Measurements from ENCODE around the gene MATK. TPM values are rescaled to one million over a fixed set of nuclear protein-coding genes. Genes with fewer than 3 reads are reported as not detected.
A peak's percentile ranks its signal among the peaks of the same experiment; 100 is the strongest.

Gene MATK
- total RNA-seq, 2 experiments from 2014 or later: 39.9 to 44.0 TPM

- Mint-ChIP-seq H3K4me3 (peak overlapping the region; percentile 31), H3K4me1 (ENCODE audit: low read depth) (peaks cover 62% of the 10 kb centered on the region), H3K36me3 (ENCODE audit: low read depth) (peaks cover 4% of the 10 kb centered on the region), H3K27me3 (ENCODE audit: low read depth) (no peaks in the 10 kb centered on the region), H3K27ac (peak overlapping the region; percentile 98), H3K9me3 (ENCODE audit: insufficient read depth) (peaks cover 7% of the 10 kb centered on the region)
- ChIA-PET POLR2A (interaction anchor here (1.9 kb wide), 1 partner anchor 8 kb away, joined by 7 read pairs; no protein-coding TSS in a partner anchor), CTCF (interaction anchor here (1.1 to 2.7 kb wide), 3 partner anchors 8 to 51 kb away, joined by 3 to 26 read pairs (median 21); partner anchors contain the start of gene MRPL54)
- no peak for DNase-seq
- ATAC-seq: no peak
Measured at GRCh38 chr19:3813473-3814392, 27.6 kb upstream of the MATK start.

DNA sequence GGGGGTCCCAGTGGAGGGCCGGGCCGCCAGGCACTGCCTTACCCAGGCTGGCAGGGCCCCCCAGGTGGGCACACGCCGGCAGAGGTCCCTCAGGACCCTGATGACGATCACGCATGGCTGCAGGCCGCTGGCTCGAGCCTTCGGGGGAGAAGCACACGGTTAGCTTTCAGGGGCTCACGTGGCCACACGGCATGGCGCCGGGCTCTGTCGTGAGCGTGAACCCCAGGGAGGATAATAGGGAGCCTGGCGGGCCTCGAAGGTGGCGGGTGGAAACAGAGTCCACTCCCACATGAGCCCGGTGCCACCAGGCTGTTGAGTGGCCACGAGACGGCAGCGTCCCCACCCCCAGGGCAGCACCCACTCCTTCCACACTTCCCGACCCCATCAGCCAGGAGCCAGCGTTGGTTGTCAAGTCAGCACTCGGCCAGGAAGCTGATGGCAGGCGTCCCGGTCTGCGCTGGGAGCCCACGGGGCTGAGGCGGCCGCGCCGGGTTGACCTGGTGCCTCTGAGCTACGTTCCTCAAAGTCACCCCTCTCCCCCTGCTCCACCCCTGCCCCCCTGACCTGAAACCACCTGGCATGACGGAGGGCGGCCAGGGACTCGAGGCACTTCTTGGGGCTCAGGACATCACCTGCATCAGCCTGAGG lies 24.7 kb upstream of the MATK start:
- peaks cover 61% of the 10 kb centered on the region for H3K4me1 Mint-ChIP-seq (ENCODE audit: low read depth)
- ATAC-seq (no peak), DNase-seq (no peak)
- H3K9me3 Mint-ChIP-seq (ENCODE audit: insufficient read depth): peaks cover 7% of the 10 kb centered on the region
- no peak overlapping the region for H3K4me3 Mint-ChIP-seq
- ChIA-PET POLR2A (interaction anchor here (1.3 kb wide), 1 partner anchor 48 kb away, joined by 6 read pairs; the partner anchor contains the start of gene MRPL54), CTCF (no interaction called here)
- peak overlapping the region; percentile 43 for H3K27ac Mint-ChIP-seq
- H3K36me3 Mint-ChIP-seq (ENCODE audit: low read depth): peaks cover 4% of the 10 kb centered on the region
- no peaks in the 10 kb centered on the region for H3K27me3 Mint-ChIP-seq (ENCODE audit: low read depth)

DNA sequence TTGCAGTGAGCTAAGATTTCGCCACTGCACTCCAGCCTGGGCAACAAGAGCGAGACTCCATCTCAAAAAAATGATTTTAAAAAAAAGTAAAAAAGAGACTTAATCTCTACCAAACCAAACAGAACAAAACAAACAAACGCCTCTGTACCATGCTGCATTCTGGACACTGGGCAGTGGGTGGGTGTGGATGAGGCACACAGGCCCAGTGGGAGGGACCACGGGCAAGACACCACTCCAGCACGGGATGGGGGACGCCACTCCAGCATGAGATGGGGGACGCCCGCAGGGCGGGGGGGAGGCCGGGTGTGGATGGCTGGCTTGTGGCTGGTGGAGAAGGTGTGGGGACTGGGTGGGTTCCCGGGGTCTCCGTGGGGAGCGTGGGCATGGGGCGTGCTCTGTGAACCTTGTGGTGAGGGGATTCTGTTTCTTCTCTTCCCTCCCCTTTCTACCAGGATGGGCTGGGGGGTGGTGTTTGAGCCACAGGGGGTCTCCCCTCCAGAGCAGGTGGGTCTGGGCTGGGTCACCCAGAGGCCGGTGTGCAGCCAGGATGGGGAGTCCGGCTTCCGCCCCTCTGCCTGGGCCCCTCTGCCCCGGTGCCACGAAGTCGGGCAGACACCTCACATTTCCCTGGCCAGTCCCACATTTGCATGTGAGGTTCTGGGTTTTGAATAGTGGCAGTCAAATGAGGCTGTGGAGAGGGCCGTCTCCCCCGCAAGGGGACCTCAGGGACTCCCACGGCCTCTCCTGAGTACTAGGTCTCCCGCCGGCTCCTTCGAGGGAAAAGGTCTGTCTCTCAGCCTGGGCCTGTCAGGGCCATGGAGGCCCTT lies 23.9 kb upstream of the MATK start:
- ChIA-PET CTCF (no interaction called here), POLR2A (no interaction called here)
- H3K9me3 Mint-ChIP-seq (ENCODE audit: insufficient read depth): peaks cover 7% of the 10 kb centered on the region
- H3K4me1 Mint-ChIP-seq (ENCODE audit: low read depth): peaks cover 65% of the 10 kb centered on the region
- no peak overlapping the region for H3K4me3 Mint-ChIP-seq
- H3K27me3 Mint-ChIP-seq (ENCODE audit: low read depth): no peaks in the 10 kb centered on the region
- ATAC-seq (no peak), DNase-seq (no peak)
- peaks cover 4% of the 10 kb centered on the region for H3K36me3 Mint-ChIP-seq (ENCODE audit: low read depth)
- peak overlapping the region; percentile 52 for H3K27ac Mint-ChIP-seq

- ChIA-PET CTCF (no interaction called here), POLR2A (no interaction called here)
- Mint-ChIP-seq H3K36me3 (ENCODE audit: low read depth) (peaks cover 1% of the 10 kb centered on the region), H3K4me1 (ENCODE audit: low read depth) (peaks cover 61% of the 10 kb centered on the region), H3K9me3 (ENCODE audit: insufficient read depth) (no peaks in the 10 kb centered on the region), H3K27me3 (ENCODE audit: low read depth) (no peaks in the 10 kb centered on the region), H3K4me3 (no peak overlapping the region), H3K27ac (peak overlapping the region; percentile 29)
- DNase-seq (no peak), ATAC-seq (no peak)
Measured at GRCh38 chr19:3808420-3809143, 22.4 kb upstream of the MATK start.

DNA sequence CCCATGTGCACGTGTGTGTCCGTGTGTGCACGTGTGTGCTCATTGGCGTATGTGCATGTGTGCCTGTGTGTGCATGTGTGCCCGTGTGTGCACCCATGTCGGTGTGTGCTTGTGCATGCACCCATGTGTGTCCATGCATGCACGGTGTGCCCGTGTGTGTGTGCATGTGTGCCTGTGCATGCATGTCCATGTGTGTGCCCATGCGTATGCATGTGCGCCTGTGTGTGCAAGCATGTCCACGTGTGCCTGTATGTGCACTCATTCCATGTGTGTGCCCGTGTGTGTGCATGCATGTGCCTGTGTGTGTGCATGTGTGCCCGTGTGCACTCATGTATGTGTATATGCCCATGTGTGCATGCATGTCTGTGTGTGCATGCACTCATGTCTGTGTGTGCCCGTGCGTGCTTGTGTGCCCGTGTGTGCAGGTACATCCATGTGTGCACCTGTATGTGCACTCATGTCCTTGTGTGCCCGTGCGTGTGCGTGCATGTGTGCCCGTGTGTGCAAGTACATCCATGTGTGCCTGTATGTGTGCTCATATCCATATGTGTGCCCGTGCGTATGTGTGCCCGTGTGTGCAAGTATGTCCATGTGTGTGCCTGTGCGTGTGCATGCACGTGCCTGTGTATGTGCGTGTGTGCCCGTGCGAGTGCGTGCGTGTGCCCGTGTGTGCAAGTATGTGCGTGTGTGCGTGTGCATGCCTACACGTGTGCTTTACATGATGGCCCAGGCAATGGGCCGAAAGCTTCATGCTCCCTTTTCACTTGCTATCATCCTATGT lies 21.6 kb upstream of the MATK start:
- ChIA-PET CTCF (no interaction called here), POLR2A (no interaction called here)
- DNase-seq (no peak), ATAC-seq (no peak)
- H3K4me1 Mint-ChIP-seq (ENCODE audit: low read depth): peaks cover 55% of the 10 kb centered on the region
- H3K4me3 Mint-ChIP-seq: no peak overlapping the region
- H3K36me3 Mint-ChIP-seq (ENCODE audit: low read depth): peaks cover 1% of the 10 kb centered on the region
- H3K27me3 Mint-ChIP-seq (ENCODE audit: low read depth): no peaks in the 10 kb centered on the region
- H3K9me3 Mint-ChIP-seq (ENCODE audit: insufficient read depth): no peaks in the 10 kb centered on the region
- H3K27ac Mint-ChIP-seq: peak overlapping the region; percentile 29

DNA sequence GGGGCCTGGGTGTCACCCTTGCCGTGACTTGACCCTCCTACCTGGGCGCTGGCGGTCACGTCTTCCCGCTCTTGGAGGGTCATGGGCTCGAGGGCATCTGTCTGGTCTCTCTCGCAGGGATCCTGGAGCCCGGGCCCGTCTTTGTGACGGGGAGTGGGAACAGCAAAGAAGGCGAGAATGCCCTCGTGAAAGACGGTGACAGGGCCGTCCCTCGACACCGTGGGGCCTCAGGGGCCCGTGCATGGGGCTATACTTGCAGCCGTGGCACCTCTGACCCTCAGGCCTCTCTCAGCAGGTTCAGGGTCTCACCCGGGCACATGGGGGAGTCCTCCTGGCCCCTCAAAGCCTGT lies 20.9 kb upstream of the MATK start:
- Mint-ChIP-seq H3K27ac (no peak overlapping the region), H3K4me3 (no peak overlapping the region), H3K4me1 (ENCODE audit: low read depth) (peaks cover 51% of the 10 kb centered on the region), H3K36me3 (ENCODE audit: low read depth) (peaks cover 1% of the 10 kb centered on the region), H3K27me3 (ENCODE audit: low read depth) (no peaks in the 10 kb centered on the region), H3K9me3 (ENCODE audit: insufficient read depth) (no peaks in the 10 kb centered on the region)
- no peak for DNase-seq
- no peak for ATAC-seq
- ChIA-PET CTCF (no interaction called here), POLR2A (no interaction called here)

DNA sequence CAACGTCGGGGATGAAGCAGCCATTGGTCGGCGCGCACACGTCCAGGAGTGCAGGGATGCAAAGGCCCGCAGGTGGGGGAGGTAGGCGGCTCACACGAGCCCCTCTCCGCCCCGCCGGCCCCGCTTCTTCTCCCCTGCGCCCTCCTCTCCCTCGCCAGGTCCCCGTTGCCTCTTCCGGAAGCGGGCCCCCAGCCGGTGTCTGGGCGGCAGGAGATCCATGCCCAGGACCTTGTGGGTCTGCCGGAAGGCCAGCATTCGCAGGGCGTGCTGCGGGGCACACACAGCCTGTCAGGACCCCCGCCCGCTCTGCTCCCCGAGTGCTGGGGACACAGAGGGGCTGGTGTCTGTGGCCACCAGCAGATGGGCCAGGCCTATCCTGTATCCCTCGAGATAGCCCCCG lies 19.7 kb upstream of the MATK start:
- POLR2A ChIA-PET: no interaction called here
- Mint-ChIP-seq H3K4me1 (ENCODE audit: low read depth) (peaks cover 52% of the 10 kb centered on the region), H3K27me3 (ENCODE audit: low read depth) (no peaks in the 10 kb centered on the region), H3K36me3 (ENCODE audit: low read depth) (peaks cover 1% of the 10 kb centered on the region), H3K9me3 (ENCODE audit: insufficient read depth) (no peaks in the 10 kb centered on the region), H3K4me3 (no peak overlapping the region), H3K27ac (no peak overlapping the region)
- no peak for DNase-seq
- CTCF ChIA-PET: no interaction called here
- no peak for ATAC-seq

GRCh38 chr19:3804429-3804828 lies 18.2 kb upstream of the MATK start:
- no peak overlapping the region for H3K4me3 Mint-ChIP-seq
- H3K27me3 Mint-ChIP-seq (ENCODE audit: low read depth): no peaks in the 10 kb centered on the region
- ChIA-PET CTCF (interaction anchor here (0.6 kb wide), 1 partner anchor 1668 kb away, joined by 4 read pairs; no protein-coding TSS in a partner anchor), POLR2A (no interaction called here)
- peaks cover 52% of the 10 kb centered on the region for H3K4me1 Mint-ChIP-seq (ENCODE audit: low read depth)
- H3K9me3 Mint-ChIP-seq (ENCODE audit: insufficient read depth): no peaks in the 10 kb centered on the region
- ATAC-seq: no peak
- no peak overlapping the region for H3K27ac Mint-ChIP-seq
- no peak for DNase-seq
- H3K36me3 Mint-ChIP-seq (ENCODE audit: low read depth): peaks cover 1% of the 10 kb centered on the region

DNA sequence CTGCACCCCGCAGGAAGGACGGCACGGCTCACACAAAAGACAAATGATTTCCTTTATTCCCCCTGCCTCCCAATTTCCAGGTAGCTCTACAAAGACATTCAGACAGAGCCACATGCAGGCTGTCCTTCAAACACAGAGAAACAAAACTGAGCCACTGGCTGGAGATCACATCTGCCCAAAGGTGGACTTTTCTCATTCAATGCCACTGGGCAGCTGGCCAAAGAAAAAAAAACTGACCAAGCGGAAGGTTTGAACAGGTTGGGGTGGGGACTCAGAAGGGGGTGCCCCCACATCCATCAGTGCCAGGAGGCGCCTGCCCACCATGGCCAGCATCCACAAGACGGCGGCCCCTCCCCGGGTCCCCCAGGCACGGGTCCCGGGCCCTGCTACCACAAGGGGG lies 17.8 kb upstream of the MATK start:
- no peak overlapping the region for H3K4me3 Mint-ChIP-seq
- peaks cover 4% of the 10 kb centered on the region for H3K36me3 Mint-ChIP-seq (ENCODE audit: low read depth)
- H3K4me1 Mint-ChIP-seq (ENCODE audit: low read depth): peaks cover 56% of the 10 kb centered on the region
- peak overlapping the region; percentile 80 for H3K27ac Mint-ChIP-seq
- no peaks in the 10 kb centered on the region for H3K9me3 Mint-ChIP-seq (ENCODE audit: insufficient read depth)
- ChIA-PET CTCF (interaction anchor here (0.6 kb wide), 1 partner anchor 1668 kb away, joined by 4 read pairs; no protein-coding TSS in a partner anchor), POLR2A (no interaction called here)
- no peak for ATAC-seq
- DNase-seq: no peak
- H3K27me3 Mint-ChIP-seq (ENCODE audit: low read depth): no peaks in the 10 kb centered on the region

DNA sequence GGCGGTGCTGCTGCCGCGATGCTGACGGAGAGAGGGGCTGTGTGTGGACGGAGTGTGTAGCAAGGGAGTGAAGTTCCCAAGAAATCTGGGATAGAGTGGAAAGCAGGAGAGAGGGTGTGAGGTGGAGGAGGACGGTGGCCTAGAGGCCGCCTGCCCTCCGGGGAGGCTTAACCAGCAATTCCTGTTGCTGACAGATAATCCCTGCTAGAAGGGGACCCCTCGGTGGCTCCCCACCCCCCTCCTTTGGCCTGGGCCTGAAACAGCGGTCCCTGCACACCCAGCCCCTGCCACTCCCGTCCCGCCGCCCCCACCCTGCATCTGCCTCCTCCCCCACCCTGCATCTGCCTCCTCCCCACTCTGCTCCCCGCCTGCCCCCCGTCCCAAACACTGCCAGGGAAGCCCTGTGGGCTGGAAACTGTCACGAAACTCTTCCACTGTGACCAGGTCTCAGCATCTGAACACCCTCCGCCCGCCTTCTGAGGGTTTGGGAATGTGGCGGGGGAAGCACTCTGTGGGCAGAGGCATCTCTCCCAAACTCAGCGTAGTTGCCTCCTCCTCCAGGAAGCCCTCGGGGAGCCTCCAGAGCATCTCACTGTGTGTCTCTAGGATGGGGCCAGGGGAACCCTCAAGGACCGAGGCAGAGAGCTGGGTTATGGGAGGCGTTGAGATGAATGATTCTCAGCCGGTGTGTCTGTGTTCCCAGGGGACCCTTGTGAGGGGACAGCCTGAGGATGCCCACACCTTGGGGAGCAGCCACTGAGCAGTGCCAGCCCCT lies 17.1 kb upstream of the MATK start:
- DNase-seq (no peak), ATAC-seq (no peak)
- H3K4me1 Mint-ChIP-seq (ENCODE audit: low read depth): peaks cover 56% of the 10 kb centered on the region
- H3K9me3 Mint-ChIP-seq (ENCODE audit: insufficient read depth): no peaks in the 10 kb centered on the region
- H3K27ac Mint-ChIP-seq: peak overlapping the region; percentile 49
- H3K4me3 Mint-ChIP-seq: no peak overlapping the region
- ChIA-PET POLR2A (no interaction called here), CTCF (no interaction called here)
- H3K27me3 Mint-ChIP-seq (ENCODE audit: low read depth): no peaks in the 10 kb centered on the region
- H3K36me3 Mint-ChIP-seq (ENCODE audit: low read depth): peaks cover 4% of the 10 kb centered on the region

All from activated CD8-positive, alpha-beta T cell treated with anti-CD3 and anti-CD28 coated beads, Interleukin-2, amount 10 ng/mL, durations not matched to agents 7 days and 5 days (primary cell).